Cardiac septum (tissue), 1 donor: ENCODE measurements around the gene PRDX2. TPM values are rescaled to one million over a fixed set of nuclear protein-coding genes. Genes with fewer than 3 reads are reported as not detected.
A peak's percentile ranks its signal among the peaks of the same experiment; 100 is the strongest.

Source experiments
- DNase-seq: peaks from one replicate; pipeline ENCODE4 v3.0.0-alpha.2; 2020; ENCODE audit warnings: low spot score
- intact Hi-C: fragments of 100-400 bp; cut with DNase I; formaldehyde crosslinking; loops from one replicate; pipeline ENCODE4 v1.14.0; 2022
- total RNA-seq: library from RNA; stranded (reverse); fragmentation: NEBNext Ultra II Directional; extraction: Animal tissue kit (Norgen Biotek cat#: 25700); gene quantifications from one replicate; pipeline ENCODE4 v1.2.1, GENCODE V29; 2021
- donor health status: DM: no; HTN: no; CAD: no.

PRDX2 gene
- total RNA-seq, 1 donor from 2014 or later = 595 TPM

GRCh38 chr19:12786141-12786870 is 15.3 kb downstream of the PRDX2 start:
- DNase-seq = peak; percentile 85
- intact Hi-C loops = no loop called here

GRCh38 chr19:12785431-12786031 is 16.1 kb downstream of the PRDX2 start:
- DNase-seq = peak; percentile 84

GRCh38 chr19:12784871-12785430 is 16.6 kb downstream of the PRDX2 start:
- intact Hi-C loops = no loop called here

More at GRCh38 chr19:12785431-12786031, 16.1 kb downstream of the PRDX2 start:
- intact Hi-C loops = no loop called here

DNA sequence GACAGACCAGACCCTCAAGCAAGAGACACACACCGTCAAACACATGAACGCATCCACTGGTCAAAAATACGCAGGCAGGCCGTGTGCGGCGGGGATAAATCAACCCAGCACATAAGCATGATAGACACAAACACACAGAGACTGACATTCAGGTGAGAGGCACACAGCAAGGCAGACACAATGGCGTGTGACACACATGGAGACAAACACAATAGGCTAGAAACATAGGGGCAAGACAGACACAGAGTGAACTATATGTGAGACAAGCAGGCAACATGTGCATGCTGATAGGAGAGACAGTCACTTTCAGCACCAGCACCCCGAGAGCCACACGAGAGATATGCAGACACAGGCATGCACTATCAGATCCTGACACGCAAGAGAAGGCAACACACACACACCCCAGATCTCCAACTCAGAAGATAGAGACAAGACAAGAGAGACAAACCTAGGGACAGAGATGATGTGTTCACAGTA is 17.2 kb downstream of the PRDX2 start:
- DNase-seq = no peak
- intact Hi-C loops = no loop called here

More at GRCh38 chr19:12784871-12785430, 16.6 kb downstream of the PRDX2 start:
- no peak for DNase-seq

- intact Hi-C loops = no loop called here
- peak; percentile 86 for DNase-seq
Observed at GRCh38 chr19:12783849-12784393, 17.7 kb downstream of the PRDX2 start.

DNA sequence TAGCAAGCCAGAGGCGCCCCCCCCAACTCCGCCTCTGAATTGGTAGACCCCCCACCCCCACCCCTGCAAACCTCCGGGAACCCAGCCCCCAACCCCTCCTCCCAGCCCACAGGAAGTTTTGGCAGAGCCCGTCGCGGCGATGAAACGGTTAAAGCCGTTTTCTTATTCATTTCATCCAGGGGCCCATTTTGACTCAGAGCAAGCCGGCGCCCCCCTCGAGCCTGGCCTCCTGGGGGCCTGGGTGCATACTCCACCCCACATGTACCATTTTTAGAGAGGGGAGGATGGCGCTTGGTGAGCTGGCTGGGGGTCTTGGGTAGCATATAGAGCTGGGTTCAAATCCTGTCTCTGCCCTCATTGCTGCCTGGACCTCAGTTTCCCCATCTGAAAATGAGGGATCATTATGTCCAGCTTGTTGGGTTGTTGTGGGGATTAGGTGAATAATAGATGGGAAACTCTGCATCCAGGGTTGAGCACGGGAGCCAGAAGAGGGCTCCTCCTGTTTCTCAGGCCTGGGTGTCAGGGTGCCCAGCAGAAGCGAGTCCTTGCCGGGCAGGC is 18.2 kb downstream of the PRDX2 start:
- DNase-seq = no peak
- intact Hi-C loops = no loop called here

DNA sequence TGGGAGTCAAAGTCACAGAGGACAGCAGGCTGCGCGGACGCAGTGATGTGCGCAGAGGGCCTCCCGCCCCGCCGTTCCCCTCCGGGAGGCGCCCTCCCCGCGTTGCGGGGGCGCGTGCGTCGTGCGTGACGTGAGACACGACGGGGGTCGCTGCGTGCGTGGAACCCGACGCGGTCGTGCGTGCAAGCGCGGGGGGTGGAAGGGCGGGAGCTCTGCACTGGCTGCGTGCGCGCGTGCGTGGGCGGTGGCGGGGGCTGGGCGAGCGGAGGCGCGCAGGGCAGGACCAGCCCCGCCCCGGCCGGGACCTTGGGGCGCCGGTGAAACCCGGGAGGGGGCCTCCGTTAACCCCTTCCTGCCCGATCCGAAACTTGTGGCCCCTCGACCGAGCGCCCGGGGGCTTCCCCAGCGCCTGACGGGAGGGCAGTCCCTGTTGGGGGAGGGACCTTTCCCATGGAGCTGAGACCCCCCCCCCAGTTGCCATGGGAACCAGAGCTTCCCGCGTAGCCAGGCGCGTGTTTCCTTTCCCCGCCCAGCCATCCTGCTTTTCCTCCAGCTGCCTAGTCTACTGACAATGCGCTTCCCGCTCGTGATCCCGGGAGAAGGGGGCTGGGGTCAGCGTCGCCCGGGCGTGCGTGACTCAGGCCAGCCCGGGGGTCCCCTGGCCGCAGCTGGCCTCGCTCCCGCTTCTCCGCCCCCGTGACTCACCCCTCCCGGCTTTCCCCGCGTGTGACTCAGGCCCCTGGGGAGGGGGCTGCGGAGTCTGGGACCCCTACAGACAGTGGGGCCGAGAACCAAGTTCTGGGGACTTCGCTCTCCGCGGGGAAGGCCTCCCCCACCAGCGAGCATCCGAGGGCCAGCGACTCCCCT is 18.9 kb downstream of the PRDX2 start:
- DNase-seq = peak; percentile 95
- intact Hi-C loops = no loop called here

DNA sequence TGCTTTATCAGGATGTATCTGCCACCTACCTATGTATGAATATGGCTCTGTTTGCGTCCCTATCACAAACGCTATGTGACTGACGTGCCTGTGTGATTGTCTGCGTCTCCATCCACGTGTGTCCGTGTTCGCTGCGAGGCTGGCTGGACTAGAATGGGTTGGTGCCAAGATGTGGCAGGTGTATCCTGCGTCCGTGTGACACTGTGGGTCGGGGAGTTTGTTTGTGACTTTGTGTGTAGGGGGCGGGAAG is 19.5 kb downstream of the PRDX2 start:
- no peak for DNase-seq
- intact Hi-C loops = no loop called here

DNA sequence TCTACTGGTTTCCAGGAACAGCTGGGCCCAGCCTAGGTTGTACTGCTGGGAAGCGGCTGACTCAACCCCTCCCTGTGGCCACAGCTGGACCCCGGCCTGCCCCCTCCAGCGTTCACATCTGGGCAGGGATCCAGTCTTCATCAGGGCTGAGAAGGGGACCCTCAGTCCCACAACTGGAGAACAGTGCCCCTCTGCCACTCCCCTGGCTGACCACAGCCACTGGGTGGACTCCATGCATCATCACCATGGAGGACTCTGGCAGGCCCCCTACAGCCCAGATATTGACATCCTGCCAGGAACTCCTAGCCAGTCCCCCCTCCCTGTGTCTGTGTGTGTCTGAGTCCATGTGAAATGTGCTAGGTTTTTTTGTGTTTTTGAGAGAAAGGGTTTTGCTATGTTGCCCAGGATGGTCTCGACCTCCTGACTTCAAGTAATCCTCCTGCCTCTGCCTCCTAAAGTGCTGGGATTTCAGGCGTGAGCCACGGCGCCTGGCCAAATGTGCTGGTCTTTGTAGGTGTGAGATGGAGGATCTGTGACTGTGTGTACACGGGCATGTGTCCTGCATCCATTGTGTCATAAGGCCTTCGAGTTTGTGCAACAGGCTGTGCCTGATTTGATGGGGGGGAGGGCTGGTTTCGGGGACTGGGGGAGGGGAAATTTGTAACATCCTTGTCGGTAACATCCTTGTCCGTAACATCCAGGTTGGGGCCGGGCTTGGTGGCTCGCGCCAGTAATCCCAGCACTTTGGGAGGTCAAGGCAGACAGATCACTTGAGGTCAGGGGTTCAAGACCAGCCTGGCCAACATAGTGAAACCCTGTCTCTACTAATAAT is 22.2 kb downstream of the PRDX2 start:
- no peak for DNase-seq
- intact Hi-C loops = no loop called here

DNA sequence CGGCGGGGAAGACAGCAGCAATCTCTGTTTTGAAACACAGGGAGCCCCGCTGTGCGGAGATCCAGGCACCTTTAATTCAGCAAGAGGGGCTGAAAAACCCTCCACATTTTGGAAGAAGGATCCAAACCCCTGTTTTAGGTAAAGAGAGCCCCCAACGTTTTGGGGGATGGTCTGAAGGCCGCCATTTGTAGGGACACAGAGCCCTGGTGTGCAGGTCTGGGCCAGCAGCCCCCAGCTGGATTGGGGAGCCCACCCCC is 22.8 kb downstream of the PRDX2 start:
- no peak for DNase-seq
- intact Hi-C loops = loop anchor here (1.0 kb wide), 1 partner anchor 15 kb away; no protein-coding TSS in a partner anchor

- DNase-seq = peak; percentile 90
- intact Hi-C loops = loop anchor here (1.0 kb wide), 1 partner anchor 16 kb away; no protein-coding TSS in a partner anchor
Observed at GRCh38 chr19:12778017-12778904, 23.3 kb downstream of the PRDX2 start.

- intact Hi-C loops = loop anchor here (1.0 kb wide), 1 partner anchor 17 kb away; no protein-coding TSS in a partner anchor
- DNase-seq = peak; percentile 92
Observed at GRCh38 chr19:12777217-12778016, 24.2 kb downstream of the PRDX2 start.

DNA sequence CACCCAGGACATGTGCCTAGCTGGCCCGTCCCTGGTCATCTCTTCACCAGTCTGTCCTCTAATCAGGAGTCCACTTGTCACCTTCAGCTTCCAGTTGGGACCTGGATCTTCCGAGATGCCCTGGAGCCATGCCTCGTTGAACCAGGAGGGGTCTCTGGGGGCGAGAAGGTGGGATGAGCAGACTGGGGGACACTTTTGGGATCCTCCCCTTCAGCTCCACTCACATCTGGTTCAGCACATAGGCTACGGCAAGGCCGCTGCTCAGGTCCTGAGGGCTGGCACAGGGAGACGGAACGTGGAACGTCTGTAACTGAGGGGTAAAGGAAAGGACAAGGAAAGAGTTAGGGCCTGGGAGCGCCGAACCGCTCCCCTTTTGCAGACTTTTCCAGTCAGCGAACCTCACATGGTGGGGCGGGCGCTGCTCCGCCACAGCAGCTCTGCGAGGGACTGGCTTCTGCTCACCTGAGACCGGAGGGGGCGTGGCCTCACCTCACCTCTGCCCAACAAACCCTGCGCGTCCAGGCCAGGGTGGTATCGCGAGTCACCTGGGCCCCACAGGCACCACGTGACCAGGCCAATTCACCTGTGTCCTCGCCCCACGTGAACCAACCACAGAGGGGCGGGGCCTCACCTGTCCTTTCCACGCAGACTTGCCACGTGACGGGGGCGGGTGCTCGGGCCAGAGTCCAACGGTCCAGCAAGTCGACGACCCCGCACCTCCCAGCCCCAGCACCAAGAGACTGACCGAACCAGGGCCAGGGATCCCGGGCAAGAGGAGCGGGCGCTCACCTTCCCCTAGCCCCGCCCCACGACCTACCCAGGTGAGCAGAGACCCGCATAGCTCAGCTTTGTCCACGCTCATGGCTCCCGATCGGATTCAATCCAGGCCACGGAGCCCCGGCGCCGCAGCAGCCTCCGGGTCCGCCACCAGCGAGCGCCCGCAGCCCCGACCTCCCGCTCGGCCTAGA is 26.7 kb downstream of the PRDX2 start, which contains the start of gene HOOK2:
Gene HOOK2, minus strand, starts transcription at position 965 of the 968 bp plus-strand sequence. Its CDS starts 103 bp downstream, at position 862.
- peak; percentile 86 for DNase-seq
- intact Hi-C loops = no loop called here

DNA sequence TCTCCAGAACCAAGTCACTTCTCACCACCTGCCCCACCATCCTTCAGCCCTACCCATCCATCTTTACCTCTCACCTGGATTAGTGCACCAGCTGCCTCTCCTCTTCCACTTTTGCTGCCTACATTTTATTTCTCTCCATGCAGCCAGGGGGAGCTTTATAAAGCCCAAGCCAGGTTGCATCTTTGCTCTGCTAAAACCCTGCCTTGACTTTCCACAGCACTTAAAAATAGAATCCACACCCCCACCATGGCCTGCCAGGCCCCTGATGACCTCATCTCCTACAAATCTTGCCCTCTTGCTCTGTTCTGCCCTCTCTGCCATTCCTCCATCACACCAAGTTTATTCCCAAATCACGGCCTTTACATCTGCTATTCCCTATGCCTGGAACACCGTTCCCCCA is 28.0 kb downstream of the PRDX2 start:
- intact Hi-C loops = loop anchor here (1.0 kb wide), 1 partner anchor 40 kb away; no protein-coding TSS in a partner anchor
- no peak for DNase-seq

DNA sequence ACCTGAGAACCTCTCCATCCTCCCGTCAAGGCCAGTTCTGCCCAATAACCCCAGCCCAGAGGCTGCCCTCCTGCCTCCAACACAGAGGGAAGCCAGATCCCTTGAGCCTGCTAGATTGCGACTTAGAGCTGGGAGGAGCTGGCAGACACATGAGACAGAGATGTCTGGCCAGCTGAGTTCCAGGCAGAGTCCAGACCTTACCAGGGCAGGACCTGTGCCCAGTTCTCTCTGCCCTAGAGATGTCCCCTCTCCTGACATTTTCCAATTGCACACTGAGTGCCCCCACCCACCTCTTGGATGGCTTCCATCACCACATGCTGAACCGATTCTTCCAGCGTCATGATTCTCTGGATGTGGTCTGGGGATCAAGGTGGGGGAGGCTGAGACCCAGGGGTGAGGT is 29.3 kb downstream of the PRDX2 start:
- intact Hi-C loops = loop anchor here (1.0 kb wide), 1 partner anchor 9 kb away; no protein-coding TSS in a partner anchor
- DNase-seq = no peak

DNA sequence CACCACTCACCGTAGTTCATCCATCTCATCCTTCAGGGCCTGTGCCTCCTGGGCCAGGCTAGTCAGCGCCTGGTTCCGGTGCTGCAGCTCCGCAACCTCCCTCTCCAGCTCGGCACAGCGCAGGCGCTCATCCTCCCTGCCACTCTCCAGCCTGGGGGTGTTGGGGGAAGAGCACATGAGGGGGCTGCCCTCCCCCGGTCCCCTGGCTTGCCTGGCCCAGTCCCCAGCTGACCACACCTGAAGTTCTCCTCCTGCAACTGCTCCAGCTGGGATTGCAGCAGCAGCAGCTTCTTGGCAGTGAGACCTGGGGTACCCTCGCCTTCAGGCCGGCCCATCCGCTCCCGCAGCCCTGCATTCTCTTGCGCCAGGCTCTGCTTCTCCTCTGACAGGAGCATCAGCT is 30.7 kb downstream of the PRDX2 start:
- intact Hi-C loops = no loop called here
- no peak for DNase-seq
